ENCODE data around the gene NEU3. TPM values are rescaled to one million over a fixed set of nuclear protein-coding genes. Genes with fewer than 3 reads are reported as not detected.
"Not testable (repeated sequence)": the region's sequence is repeated elsewhere in the genome, so short reads cannot be mapped to it uniquely, and the experiment has no call there.

The NEU3 gene
- polyA plus RNA-seq, 3 donors: 2.3 to 25.1 (median 3.9) TPM

GRCh38 chr11:75040167-75040770 is 51.5 kb downstream of the NEU3 start:
- Histone ChIP-seq H3K9me3 (replicated peaks in 1 of 2; ENCODE audit: control insufficient read depth in 1 of 2, insufficient read depth in 1 of 2, low read length in 2 of 2) (no peaks in the 10 kb centered on the region), H3K36me3 (replicated peaks in 1 of 2; ENCODE audit: control insufficient read depth in 1 of 2, insufficient read depth in 2 of 2, low read length in 2 of 2) (no peaks in the 10 kb centered on the region), H3K27me3 (ENCODE audit: control insufficient read depth in 2 of 2, insufficient read depth in 2 of 2, low read length in 2 of 2) (no peaks in the 10 kb centered on the region), H3K79me2 (ENCODE audit: insufficient read depth, low read length) (no peaks in the 10 kb centered on the region), H2AFZ (ENCODE audit: insufficient read depth, low read depth, low read length, poor library complexity, severe bottlenecking) (no peak overlapping the region), H4K20me1 (ENCODE audit: insufficient read depth, low read length) (no peaks in the 10 kb centered on the region), H3K27ac (ENCODE audit: low read depth in 1 of 2, low read length in 2 of 2) (no peak overlapping the region), H3K4me2 (replicated peaks; ENCODE audit: extremely low read depth, low read length, poor library complexity, severe bottlenecking) (no peak overlapping the region), H3K4me1 (ENCODE audit: control insufficient read depth in 1 of 2, insufficient read depth in 2 of 2, low read length in 2 of 2) (no peaks in the 10 kb centered on the region), H3K4me3 (replicated peaks in 1 of 3; ENCODE audit: low read depth in 2 of 3, low read length in 3 of 3) (no peak overlapping the region), H3K9ac (ENCODE audit: insufficient read depth, low read length, poor library complexity, severe bottlenecking) (no peak overlapping the region)
- Mint-ChIP-seq H3K4me1 (no peaks in the 10 kb centered on the region), H3K36me3 (peaks cover 0 to 2% of the 10 kb centered on the region in 2 donors), H3K27me3 (ENCODE audit: low read depth in 3 of 3) (peaks cover 5 to 9% (median 5%) of the 10 kb centered on the region in 3 donors), H3K27ac (no peak overlapping the region), H3K4me3 (no peak overlapping the region), H3K9me3 (peaks cover 4 to 5% (median 4%) of the 10 kb centered on the region in 7 donors)
- WGBS (ENCODE audit: insufficient coverage): 97% methylated on average over 9 of the region's 11 CpGs
- DNase-seq: no peak
- intact Hi-C loops (cut with micrococcal nuclease): no loop called here
- TF ChIP-seq, protein P1, sequence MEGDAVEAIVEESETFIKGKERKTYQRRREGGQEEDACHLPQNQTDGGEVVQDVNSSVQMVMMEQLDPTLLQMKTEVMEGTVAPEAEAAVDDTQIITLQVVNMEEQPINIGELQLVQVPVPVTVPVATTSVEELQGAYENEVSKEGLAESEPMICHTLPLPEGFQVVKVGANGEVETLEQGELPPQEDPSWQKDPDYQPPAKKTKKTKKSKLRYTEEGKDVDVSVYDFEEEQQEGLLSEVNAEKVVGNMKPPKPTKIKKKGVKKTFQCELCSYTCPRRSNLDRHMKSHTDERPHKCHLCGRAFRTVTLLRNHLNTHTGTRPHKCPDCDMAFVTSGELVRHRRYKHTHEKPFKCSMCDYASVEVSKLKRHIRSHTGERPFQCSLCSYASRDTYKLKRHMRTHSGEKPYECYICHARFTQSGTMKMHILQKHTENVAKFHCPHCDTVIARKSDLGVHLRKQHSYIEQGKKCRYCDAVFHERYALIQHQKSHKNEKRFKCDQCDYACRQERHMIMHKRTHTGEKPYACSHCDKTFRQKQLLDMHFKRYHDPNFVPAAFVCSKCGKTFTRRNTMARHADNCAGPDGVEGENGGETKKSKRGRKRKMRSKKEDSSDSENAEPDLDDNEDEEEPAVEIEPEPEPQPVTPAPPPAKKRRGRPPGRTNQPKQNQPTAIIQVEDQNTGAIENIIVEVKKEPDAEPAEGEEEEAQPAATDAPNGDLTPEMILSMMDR (IDR thresholded peaks at IDR 0.05): no peak

DNA sequence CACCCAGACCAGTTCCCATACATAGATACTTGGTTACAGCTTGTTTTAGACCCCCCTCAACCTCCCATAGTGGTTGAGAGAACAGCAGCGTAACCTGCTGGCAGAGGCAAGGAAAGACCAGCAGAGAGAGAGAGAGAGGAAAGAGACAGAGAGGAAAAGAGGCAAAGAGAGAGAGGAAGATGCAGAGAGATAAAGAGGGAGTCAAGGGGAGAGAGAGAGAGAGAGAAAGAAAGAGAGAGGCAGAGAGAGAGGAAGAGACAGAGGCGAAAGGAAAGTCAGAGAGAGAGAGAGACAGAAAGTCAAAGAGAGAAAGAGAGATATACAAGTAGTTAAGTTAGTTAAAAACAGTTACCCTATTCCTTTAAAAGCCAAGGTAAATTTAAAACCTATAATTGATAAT is 52.5 kb downstream of the NEU3 start:
- no peak overlapping the region for H3K4me3 ChIP-seq (replicated peaks in 1 of 3; ENCODE audit: low read depth in 2 of 3, low read length in 3 of 3)

GRCh38 chr11:75041821-75042220 is 53.1 kb downstream of the NEU3 start:
- H3K9me3 ChIP-seq (replicated peaks in 1 of 2; ENCODE audit: control insufficient read depth in 1 of 2, insufficient read depth in 1 of 2, low read length in 2 of 2); H4K20me1 ChIP-seq (ENCODE audit: insufficient read depth, low read length); H3K27me3 ChIP-seq (ENCODE audit: control insufficient read depth in 2 of 2, insufficient read depth in 2 of 2, low read length in 2 of 2); H3K4me3 ChIP-seq (replicated peaks in 1 of 3; ENCODE audit: low read depth in 2 of 3, low read length in 3 of 3); H3K27ac Mint-ChIP-seq; H3K79me2 ChIP-seq (ENCODE audit: insufficient read depth, low read length); H3K9me3 Mint-ChIP-seq; DNase-seq; H3K4me2 ChIP-seq (replicated peaks; ENCODE audit: extremely low read depth, low read length, poor library complexity, severe bottlenecking); H3K4me1 Mint-ChIP-seq; H3K4me1 ChIP-seq (ENCODE audit: control insufficient read depth in 1 of 2, insufficient read depth in 2 of 2, low read length in 2 of 2); H3K27me3 Mint-ChIP-seq (ENCODE audit: low read depth in 3 of 3); H3K9ac ChIP-seq (ENCODE audit: insufficient read depth, low read length, poor library complexity, severe bottlenecking); H3K36me3 Mint-ChIP-seq; H3K4me3 Mint-ChIP-seq; intact Hi-C loops (cut with micrococcal nuclease); H3K36me3 ChIP-seq (replicated peaks in 1 of 2; ENCODE audit: control insufficient read depth in 1 of 2, insufficient read depth in 2 of 2, low read length in 2 of 2); H2AFZ ChIP-seq (ENCODE audit: insufficient read depth, low read depth, low read length, poor library complexity, severe bottlenecking); H3K27ac ChIP-seq (ENCODE audit: low read depth in 1 of 2, low read length in 2 of 2): not testable (repeated sequence)
- WGBS (ENCODE audit: insufficient coverage): no CpG with 5 or more reads among the region's 3 CpGs

More for the DNA sequence above, 52.5 kb downstream of the NEU3 start:
- intact Hi-C loops (cut with micrococcal nuclease): no loop called here
- Histone ChIP-seq H3K9me3 (replicated peaks in 1 of 2; ENCODE audit: control insufficient read depth in 1 of 2, insufficient read depth in 1 of 2, low read length in 2 of 2) (no peaks in the 10 kb centered on the region), H2AFZ (ENCODE audit: insufficient read depth, low read depth, low read length, poor library complexity, severe bottlenecking) (no peak overlapping the region), H3K4me2 (replicated peaks; ENCODE audit: extremely low read depth, low read length, poor library complexity, severe bottlenecking) (no peak overlapping the region), H3K27ac (ENCODE audit: low read depth in 1 of 2, low read length in 2 of 2) (no peak overlapping the region), H3K27me3 (ENCODE audit: control insufficient read depth in 2 of 2, insufficient read depth in 2 of 2, low read length in 2 of 2) (no peaks in the 10 kb centered on the region), H3K9ac (ENCODE audit: insufficient read depth, low read length, poor library complexity, severe bottlenecking) (no peak overlapping the region), H3K4me1 (ENCODE audit: control insufficient read depth in 1 of 2, insufficient read depth in 2 of 2, low read length in 2 of 2) (no peaks in the 10 kb centered on the region), H4K20me1 (ENCODE audit: insufficient read depth, low read length) (no peaks in the 10 kb centered on the region), H3K79me2 (ENCODE audit: insufficient read depth, low read length) (no peaks in the 10 kb centered on the region), H3K36me3 (replicated peaks in 1 of 2; ENCODE audit: control insufficient read depth in 1 of 2, insufficient read depth in 2 of 2, low read length in 2 of 2) (no peaks in the 10 kb centered on the region)
- Mint-ChIP-seq H3K27ac (no peak overlapping the region), H3K4me3 (no peak overlapping the region), H3K9me3 (peaks cover 4 to 5% (median 4%) of the 10 kb centered on the region in 7 donors), H3K27me3 (ENCODE audit: low read depth in 3 of 3) (peaks cover 5 to 9% (median 5%) of the 10 kb centered on the region in 3 donors), H3K36me3 (peaks cover 0 to 2% of the 10 kb centered on the region in 2 donors), H3K4me1 (no peaks in the 10 kb centered on the region)
- no CpG with 5 or more reads among the region's 2 CpGs for WGBS (ENCODE audit: insufficient coverage)
- DNase-seq: no peak
- TF ChIP-seq, protein P1 (IDR thresholded peaks at IDR 0.05): no peak
